HG03039 (cell line): ENCODE measurements around the gene FSD1.
"Not testable (repeated sequence)": the region's sequence is repeated elsewhere in the genome, so short reads cannot be mapped to it uniquely, and the experiment has no call there.

Experiments used
- ATAC-seq: cut with Tn5 transposase; IDR thresholded peaks from one replicate; pipeline ENCODE4 v1.9.1; 2021; ENCODE audit warnings: mild to moderate bottlenecking, moderate library complexity; ENCODE audit not compliant: unreplicated experiment

Gene FSD1

GRCh38 chr19:4304538-4305256 lies at the start of gene FSD1:
Gene FSD1 (plus strand): TSS chr19:4304598. CDS start chr19:4304747, 149 bp downstream.
- ATAC-seq, result no peak

GRCh38 chr19:4256563-4256962 lies 47.8 kb upstream of the FSD1 start:
- ATAC-seq, result no peak

GRCh38 chr19:4257025-4257424 lies 47.4 kb upstream of the FSD1 start:
- no peak for ATAC-seq

- no peak for ATAC-seq
These were observed 46.2 kb upstream of the FSD1 start for GRCh38 chr19:4258181-4258580.

- no peak for ATAC-seq
These were observed 43.7 kb upstream of the FSD1 start for GRCh38 chr19:4260613-4261191.

GRCh38 chr19:4264812-4265211 lies 39.6 kb upstream of the FSD1 start:
- no peak for ATAC-seq

- ATAC-seq, result no peak
These were observed 38.0 kb upstream of the FSD1 start for GRCh38 chr19:4266253-4267000.

- ATAC-seq, result no peak
These were observed 37.1 kb upstream of the FSD1 start for GRCh38 chr19:4267101-4267900.

- ATAC-seq, result no peak
These were observed 36.2 kb upstream of the FSD1 start for GRCh38 chr19:4267901-4268815.

GRCh38 chr19:4268816-4269430 lies 35.5 kb upstream of the FSD1 start:
- no peak for ATAC-seq

- ATAC-seq, result no peak
These were observed 31.5 kb upstream of the FSD1 start for GRCh38 chr19:4272894-4273293.

GRCh38 chr19:4274321-4274686 lies 30.1 kb upstream of the FSD1 start:
- ATAC-seq, result not testable (repeated sequence)

- no peak for ATAC-seq
These were observed 27.2 kb upstream of the FSD1 start for GRCh38 chr19:4277191-4277696.

GRCh38 chr19:4278010-4278409 lies 26.4 kb upstream of the FSD1 start:
- no peak for ATAC-seq

GRCh38 chr19:4278419-4279266 lies 25.8 kb upstream of the FSD1 start, which contains the start of gene SHD:
Gene SHD (plus strand): TSS chr19:4279266. CDS start chr19:4280064, 798 bp downstream.
- no peak for ATAC-seq

- ATAC-seq, result no peak
These were observed 25.2 kb upstream of the FSD1 start for GRCh38 chr19:4279267-4279529.

- no peak for ATAC-seq
These were observed 24.6 kb upstream of the FSD1 start for GRCh38 chr19:4279530-4280422.
